ENCODE results near the gene C12orf43.
"Not testable (repeated sequence)": the region's sequence is repeated elsewhere in the genome, so short reads cannot be mapped to it uniquely, and the experiment has no call there.

Gene C12orf43, protein sequence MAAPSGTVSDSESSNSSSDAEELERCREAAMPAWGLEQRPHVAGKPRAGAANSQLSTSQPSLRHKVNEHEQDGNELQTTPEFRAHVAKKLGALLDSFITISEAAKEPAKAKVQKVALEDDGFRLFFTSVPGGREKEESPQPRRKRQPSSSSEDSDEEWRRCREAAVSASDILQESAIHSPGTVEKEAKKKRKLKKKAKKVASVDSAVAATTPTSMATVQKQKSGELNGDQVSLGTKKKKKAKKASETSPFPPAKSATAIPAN

DNA sequence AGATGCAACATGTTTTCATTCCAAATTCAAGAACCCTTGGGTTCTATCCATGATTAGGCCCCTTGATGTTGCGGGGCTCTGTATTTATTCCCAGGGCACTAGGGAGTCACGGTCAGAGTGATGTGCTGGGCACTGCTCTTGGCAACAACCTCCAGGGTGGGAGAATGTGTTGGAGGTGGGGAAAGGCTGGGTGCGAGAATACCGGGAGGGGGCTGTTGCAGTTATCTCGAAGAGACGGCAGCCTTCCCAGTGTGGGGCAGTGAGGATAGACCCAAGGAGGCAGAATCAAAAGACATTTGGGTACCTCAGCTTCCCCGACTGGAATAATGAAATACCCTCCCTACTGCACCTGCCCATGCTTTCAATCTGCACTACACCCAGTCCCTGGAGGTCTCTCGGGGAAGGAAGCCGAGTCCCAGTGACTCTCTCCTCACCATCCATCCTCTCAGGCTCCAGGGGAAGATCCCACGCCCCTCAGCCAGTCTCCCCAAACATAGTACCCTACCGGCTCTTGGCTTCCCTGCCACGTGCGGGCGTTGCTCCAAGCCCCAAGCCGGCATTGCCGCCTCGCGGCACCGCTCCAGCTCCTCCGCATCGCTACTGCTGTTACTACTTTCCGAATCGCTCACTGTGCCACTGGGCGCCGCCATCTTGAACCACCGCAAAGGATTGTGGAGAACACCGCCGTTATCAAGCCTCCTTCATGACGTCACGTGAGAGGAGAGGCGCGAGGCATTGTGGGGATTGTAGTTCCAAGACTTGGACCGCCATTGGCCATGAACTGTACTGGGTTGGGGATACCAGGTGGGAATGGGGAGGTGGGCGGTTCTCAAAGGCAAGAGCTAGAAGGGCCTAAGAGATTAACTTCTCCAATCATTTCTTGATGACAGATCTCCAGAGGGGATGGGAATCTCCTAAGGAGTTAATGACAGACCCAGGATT lies at the start of gene C12orf43:
Gene C12orf43 (minus strand): TSS at position 663 of the 942 bp plus-strand sequence. CDS start 13 bp downstream, at position 650.
- peak; percentile 98 for DNase-seq (ENCODE audit: low spot score)

DNA sequence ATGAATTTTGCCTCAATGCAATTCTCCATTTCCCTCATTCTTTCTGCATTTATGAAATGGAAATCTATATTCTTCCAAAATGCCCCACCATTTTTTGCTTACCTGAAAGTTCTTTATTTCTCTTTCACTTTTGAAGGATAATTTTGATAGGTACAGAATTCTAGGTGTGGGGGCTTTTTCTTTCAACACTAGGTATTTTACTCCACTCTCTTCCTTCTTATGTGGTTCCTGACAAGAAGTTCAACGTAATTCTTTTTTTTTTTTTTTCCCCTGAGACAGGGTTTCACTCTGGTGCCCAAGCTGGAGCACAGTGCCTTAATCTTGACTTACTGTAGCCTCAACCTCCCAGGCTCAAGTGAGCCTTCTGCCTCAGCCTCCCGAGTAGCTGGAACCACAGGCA lies 49.1 kb upstream of the C12orf43 start:
- no peak for DNase-seq (ENCODE audit: low spot score)

DNA sequence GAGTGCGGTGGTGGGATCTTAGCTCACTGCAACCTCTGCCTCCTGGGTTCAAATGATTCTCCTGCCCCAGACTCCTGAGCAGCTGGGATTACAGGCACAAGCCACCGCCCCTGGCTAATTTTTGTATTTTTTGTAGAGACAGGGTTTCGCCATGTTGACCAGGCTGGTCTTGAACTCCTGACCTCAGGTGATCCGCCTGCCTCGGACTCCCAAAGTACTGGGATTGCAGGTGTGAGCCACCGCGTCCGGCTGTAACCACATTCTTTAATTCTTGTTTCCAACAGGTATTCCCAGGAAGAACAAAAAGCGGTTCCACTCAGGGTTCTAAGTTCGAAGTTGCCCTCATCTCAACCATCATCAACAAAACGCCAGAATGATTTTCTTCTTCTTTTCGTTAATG lies 48.3 kb upstream of the C12orf43 start:
- not testable (repeated sequence) for DNase-seq (ENCODE audit: low spot score)

DNA sequence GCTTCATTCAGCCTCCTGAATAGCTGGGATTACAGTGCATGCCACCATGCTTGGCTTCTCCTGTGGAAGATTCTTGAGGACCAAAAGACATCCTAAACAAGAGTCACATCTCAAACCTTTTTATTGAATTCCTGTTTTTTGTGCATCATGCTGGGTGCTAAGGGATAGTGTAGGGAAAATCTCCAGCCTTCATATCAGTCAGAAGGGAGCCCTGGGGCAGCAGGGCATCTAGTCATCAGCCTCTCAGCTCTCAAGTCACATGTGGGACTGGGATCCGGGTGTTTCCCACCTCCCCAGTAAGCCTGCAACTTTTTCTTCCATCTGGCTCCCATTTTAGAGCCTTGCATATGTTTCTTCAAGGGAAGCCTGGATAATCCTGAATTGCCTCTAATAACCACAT lies 47.8 kb upstream of the C12orf43 start:
- DNase-seq (ENCODE audit: low spot score) = no peak

DNA sequence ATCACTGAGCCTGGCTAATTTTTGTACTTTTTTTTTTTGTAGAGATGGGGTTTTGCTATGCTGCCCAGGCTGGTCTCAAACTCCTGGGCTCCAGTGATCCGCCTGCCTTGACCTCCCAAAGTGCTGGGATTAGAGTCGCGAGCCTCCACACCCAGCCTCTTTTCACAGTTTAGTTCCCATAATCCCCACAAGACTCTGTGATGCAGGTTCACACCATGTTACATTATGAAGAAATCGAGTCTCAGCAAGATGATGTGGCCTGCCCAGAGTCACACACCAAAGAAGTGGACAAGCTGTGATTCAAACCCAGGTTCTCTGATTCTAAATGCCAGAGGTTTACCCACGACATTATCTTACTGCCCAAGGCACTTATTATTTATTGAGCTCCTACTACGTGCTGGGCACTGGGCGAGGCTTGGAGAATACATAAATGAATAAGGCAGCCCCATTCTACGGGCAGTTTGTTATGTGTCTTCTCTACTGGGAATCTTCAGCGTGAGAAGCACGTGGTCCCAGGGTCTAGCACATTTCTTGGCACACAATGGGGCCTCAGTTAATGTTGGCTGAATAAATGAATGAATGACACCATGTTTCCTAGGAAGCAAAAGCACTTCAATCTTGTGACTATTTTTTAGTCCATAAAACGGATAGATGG lies 46.2 kb upstream of the C12orf43 start:
- DNase-seq (ENCODE audit: low spot score) = no peak

DNA sequence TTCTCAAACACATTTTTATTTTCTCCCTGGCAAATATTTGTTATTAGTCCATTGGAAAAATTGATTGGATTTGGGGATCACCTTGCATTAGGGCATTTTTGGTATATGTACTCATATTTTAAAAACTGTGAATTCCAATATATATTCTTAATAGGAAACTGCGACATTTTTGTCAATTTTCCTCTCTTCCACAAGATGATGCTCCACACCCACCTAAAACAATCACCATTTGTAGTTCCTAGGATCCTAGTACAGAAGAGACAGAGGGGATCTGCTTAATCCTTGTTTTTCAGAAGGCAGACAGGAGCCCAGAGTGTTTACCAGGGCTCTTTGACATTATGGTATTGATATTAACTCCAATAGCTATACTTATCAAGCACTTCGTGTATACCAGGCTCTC lies 45.5 kb upstream of the C12orf43 start:
- DNase-seq (ENCODE audit: low spot score) = no peak

DNA sequence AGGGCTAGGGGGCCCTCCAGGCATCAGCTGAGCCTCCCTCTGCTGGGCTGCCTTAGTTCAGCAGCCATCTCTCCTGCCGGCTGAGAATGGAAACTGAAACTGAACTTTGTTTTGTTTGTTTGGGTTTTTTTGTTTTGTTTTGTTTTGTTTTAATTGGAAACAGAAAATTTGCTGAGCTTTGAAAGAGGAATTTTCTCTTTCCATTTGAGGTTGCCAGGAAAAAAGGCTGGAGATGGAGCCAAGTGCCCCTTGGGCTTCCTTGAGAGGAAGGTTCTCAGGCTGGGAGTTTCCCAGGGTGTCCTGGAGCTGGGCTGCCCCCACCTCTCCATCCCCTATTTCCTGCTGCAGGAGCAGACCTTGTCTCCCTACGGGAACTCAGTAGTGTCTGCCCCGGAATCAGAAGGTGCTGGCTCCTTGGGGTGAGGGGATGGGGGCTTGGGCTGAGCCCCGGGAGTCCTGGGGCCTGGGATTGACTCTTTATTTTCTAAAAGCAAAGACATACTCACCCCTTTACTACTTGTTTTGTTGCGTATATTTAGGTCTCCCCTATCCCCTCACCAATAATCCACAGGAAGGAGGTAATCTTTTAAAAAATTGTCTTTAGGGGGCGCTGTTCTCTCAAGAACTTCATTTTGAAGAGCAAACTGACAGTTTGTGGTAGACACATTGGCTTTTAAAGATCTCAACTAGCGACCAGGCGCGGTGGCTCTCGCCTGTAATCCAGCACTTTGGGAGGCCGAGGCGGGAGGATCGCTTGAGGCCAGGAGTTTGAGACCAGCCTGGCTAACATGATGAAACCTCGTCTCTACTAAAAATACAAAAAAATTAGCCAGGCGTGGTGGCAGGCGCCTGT lies 44.1 kb upstream of the C12orf43 start:
- peak; percentile 80 for DNase-seq (ENCODE audit: low spot score)

DNA sequence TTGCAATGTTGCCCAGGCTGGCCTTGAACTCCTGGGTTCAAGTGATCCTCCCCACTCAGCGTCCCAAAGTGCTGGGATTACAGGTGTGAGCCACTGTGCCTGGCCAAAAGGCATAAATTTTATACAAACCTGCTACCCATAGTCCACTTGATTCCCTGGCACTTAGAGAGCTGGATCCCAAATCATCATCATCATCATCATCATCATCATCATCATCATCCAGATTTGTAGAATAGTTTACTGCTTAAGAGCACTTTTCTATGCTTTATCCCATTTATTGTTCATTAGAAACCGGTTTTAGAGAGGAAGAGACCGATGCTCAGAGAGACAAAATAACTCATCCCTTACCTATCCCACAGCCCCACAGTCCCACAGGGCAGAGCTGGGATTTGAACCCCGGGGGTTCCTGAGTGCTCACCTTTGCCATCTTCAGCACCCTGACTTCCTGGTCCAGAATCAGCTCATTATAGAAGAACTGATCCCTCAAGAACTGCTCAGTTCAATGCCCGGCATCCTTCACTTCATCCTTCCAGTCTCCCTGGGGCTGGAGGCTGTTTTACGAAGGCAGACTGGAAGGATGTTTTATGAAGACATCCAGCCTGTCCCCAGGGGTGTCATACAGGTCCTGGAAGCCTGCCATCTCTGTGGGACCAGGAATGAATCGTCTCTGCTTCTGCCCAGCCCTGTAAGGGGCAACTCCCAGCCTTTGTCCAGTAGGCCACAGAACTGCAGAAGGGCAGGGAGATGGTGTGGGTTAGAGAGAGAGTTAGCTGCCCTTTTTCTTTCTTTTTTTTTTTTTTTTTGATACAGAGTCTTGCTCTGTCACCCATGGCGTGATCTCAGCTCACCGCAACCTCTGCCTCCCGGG lies 43.0 kb upstream of the C12orf43 start:
- no peak for DNase-seq (ENCODE audit: low spot score)

DNA sequence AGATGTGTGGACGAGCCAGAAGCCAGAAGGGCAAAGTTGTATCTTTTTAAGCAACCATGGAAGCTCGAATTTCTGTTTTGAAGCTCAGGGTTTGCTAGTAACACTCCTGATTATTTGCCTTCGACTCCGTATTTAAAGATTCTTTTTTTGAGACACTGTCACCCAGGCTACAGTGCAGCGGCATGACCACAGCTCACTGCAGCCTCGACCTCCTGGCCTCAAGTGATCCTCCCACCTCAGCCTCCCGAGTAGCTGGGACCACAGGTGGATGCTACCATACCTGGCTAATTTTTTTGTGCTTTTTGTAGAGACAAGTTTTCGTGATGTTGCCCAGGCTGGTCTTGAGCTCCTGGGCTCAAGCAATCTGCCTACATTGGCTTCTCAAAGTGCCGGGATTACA lies 41.5 kb upstream of the C12orf43 start:
- DNase-seq (ENCODE audit: low spot score) = no peak

DNA sequence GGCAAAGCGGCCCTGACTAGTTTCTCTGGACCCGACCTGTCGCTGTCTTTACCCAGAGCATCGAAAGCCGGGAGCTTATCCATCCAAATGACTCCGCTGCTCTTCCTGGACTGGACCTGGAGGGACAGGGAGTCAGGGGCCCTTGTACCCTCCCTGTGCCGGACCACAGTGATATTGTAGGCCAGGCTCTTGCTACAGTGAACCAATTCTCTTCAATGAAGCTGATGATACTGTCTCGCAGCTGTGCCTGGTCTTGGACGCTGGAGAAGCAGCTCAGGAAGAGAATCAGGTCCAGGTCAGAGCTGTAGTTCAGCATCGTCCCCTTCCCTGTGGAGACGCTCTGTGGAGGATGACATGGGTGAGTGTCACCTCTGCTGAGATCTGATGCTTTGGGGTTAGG lies 37.4 kb upstream of the C12orf43 start:
- no peak for DNase-seq (ENCODE audit: low spot score)

DNA sequence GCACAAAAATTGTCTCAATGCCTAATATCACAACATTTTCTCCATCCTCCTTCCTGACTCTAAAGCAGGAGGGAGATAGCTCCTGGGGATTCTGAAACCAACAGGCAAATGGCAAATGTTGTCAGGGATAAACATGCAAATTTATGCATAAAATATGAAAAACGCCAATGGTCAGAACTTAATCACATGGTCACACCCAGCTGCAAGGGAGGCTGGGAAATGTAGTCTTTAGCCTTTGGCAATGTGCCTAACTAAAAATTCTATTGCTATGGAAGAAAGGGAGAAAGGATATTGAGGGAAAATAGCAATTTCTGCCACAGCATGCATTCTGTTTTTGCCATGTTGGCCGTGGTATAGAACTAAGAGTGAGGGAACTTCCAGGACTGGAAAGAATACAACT lies 34.4 kb upstream of the C12orf43 start:
- peak; percentile 73 for DNase-seq (ENCODE audit: low spot score)

DNA sequence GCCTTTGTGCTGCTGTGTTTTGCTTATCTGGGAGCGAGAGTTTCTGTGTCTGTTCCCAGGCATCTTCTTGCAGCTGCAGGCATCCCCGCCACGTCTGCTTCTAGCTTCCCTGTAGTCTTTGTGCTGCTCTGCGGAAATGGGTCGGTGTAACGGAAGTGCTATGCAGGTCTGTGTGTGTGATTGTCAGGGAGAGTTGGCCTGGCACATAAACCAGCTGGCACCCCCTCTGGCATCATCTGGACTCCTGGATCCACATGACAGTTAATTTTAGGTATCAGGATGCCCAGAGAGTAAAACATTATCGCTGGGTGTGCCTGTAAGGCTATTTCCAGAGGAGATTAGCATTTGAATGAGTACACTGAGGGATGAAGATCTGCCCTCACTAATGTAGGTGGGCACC lies 32.2 kb upstream of the C12orf43 start:
- DNase-seq (ENCODE audit: low spot score) = no peak

DNA sequence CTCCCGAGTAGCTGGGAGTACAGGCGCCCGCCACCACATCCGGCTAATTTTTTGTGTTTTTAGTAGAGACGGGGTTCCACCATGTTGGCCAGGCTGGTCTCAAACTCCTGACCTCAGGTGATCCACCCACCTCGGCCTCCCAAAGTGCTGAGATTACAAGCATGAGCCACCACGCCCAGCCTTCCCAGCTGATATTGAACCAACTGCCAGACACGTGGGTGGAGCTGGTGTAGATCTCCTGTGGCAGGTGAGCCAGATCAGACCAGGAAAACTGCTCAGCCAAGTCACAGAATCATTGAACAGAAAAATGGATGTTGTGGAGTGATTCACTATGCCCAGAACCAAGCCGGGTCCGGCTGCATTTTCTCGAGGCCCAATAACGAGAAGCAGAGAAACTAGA lies 31.1 kb upstream of the C12orf43 start:
- not testable (repeated sequence) for DNase-seq (ENCODE audit: low spot score)

DNA sequence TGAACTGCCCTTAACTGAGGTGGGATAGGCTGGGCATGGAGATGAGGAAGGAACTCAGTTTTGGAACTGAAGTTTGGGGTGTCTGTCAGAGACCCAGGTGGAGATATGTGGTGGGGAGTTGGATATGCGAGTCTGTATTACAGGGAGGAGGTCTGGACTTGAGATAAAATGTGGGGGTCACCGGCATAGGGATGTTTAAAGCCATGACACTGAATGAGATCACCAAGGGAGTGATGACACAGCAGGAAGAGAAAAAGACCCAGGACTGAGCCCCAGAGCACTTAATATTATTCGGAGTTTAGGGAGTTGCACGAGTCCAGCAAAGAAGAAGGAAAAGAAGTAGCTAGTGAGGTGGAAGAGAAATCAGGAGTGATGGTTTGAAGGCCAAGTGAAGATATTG lies 26.8 kb upstream of the C12orf43 start:
- DNase-seq (ENCODE audit: low spot score) = no peak

DNA sequence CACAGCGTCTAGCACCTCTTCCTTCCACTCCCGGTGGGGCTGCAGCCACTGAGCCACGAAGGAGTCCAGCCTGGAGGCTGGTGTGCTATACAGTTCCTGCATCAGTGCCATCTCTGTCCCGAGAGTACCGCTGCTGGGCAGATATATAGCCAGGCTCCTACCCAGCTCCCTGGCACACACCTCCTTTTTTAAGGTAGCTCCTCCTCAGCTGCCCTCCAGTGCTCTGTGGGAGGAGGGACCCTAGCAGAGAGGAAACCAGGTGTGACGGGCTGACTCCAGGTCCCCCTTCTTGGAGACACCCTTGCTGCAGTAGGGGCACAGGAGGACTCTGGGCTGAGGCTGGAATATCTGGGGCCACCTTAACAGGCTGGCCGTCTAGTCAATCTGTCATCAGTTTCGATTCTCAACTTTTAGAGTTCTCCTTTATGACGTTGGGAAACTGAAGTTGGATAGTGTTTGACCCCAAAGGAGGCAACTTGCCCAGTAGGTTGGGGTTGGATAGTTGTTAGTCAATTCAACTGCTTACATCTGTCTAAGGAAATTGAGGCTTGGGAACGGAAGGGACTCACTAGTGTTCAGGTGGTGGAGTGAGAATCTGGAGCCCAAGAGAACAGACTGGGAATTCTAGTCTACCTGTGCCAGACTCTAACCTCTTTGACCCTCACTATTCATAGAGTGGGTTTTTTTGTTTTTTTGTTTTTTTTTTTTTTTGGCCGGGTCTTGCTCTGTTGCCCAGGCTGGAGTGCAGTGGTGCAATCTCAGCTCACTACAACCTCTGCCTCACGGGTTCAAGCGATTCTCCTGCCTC lies 22.8 kb upstream of the C12orf43 start, which contains the start of gene OASL:
Gene OASL (minus strand): TSS at position 386 of the 808 bp plus-strand sequence. CDS start 275 bp downstream, at position 111.
- DNase-seq (ENCODE audit: low spot score) = peak; percentile 19

DNA sequence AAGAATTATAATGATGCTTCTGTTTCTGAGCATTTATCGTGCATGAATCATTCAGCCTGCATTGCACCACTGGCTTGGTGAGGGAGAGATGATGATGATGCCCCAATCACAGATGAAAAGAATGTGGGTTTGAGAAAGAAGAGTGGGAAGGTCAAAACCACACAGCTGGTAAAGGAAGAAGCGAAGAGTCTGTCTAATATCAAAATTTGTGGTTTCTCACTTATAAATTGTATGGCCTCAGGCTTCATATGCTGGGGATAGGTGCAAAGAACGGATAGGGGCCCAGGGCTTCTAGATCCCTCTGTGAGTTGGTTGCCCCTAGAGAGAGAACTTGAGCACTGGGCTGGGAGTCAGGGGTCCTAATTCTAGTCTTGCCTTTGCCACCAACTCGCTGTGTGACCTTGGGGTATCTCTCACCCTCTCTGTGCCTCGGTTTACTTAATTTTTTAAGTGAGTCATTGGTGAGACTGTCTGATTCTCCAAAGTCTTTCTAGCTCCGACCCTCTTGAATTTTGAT lies 20.6 kb upstream of the C12orf43 start:
- DNase-seq (ENCODE audit: low spot score) = no peak

DNA sequence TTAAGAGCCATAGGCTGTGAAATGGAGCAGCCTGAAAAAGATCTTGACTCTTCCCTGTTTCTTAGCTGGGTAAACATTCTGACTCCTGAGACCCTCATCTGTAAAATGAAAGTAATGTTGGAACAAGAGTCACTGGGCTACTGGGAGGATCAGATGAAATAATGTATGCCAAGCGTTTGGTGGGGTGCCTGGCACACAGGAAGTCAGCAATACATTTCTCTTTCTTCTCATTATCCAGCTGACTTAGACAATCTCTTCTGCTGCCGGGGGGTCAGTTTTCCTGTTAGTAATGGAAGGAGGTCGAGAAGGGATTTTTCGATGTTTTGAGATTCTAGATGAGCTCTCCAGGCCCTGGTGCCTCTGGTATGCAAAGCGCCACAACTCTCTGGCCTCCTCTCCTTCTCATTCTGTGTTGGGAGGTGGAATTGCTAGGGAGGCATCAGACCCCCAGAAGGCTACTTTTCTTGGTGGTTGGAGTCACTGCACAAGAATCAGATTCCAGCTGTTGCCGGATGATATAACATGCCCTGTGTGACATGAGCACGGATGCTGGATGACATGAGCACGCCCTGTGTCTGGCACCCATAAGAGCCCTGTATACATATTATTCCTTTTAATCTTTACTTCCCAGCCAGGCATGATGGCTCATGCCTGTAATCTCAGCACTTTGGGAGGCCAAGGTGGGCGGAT lies 18.5 kb upstream of the C12orf43 start:
- no peak for DNase-seq (ENCODE audit: low spot score)

DNA sequence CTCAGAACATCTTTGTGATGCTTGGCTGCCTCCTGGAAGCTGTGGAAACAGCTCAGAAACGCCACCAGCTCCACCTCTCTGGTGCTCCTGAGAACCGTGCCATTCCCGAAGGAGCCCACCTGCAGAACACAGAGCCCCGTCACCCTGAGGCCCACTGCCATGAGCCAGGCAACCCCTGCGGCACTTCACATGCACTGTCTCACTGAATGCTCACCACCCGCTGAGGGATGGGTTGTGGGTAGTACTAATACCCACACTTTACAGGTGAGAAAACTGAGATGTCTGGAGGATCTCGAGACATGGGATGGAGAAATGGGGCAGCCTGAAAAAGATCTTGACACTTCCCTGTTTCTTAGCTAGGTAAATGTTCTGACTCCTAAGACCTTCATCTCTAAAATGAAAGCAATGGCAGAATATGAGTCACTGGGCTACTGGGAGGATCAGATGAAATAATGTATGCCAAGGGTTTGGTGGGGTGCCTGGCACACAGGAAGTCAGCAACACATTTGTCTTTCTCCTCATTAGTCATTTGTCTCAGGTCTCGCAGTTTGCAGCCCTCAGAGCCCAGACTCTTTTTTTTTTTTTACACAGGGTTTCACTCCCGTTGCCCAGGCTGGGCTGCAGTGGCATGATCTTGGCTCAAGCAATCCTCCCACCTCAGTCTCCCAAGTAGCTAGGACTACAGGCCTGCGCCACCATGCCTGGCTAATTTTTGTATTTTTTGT lies 17.5 kb upstream of the C12orf43 start:
- DNase-seq (ENCODE audit: low spot score) = no peak

All from NAMALWA (cell line).